Measurements from ENCODE around the gene KDM4B. TPM values are rescaled to one million over a fixed set of nuclear protein-coding genes. Genes with fewer than 3 reads are reported as not detected.

The KDM4B gene
- total RNA-seq, 4 donors from 2014 or later, result 26.0 to 51.2 (median 34.2) TPM

- Histone ChIP-seq H3K36me3 (peaks cover 6 to 17% (median 8%) of the 10 kb centered on the region in 4 donors), H3K4me3 (no peak overlapping the region), H3K9me3 (peaks cover 0 to 7% (median 0%) of the 10 kb centered on the region in 4 donors), H3K27ac (replicated peaks in 1 of 4) (no peak overlapping the region), H3K27me3 (no peaks in the 10 kb centered on the region), H3K4me1 (peaks cover 14 to 36% (median 24%) of the 10 kb centered on the region in 4 donors)
- WGBS, result 80% methylated on average over 3 of the region's 26 CpGs
- DNase-seq (ENCODE audit: extremely low spot score), result no peak
- TF ChIP-seq POLR2A (IDR thresholded peaks at IDR 0.05; ENCODE audit: low read depth) (no peak), POLR2AphosphoS5 (IDR thresholded peaks at IDR 0.05) (no peak), CTCF (IDR thresholded peaks at IDR 0.05) (no peak), EP300 (IDR thresholded peaks at IDR 0.05) (no peak)
- intact Hi-C loops (cut with DNase I), result no loop called here
Measured at GRCh38 chr19:5011476-5012238, 42.7 kb downstream of the KDM4B start.

GRCh38 chr19:5012688-5013457, 44.0 kb downstream of the KDM4B start:
- no peak overlapping the region for H3K4me3 ChIP-seq
- 86% methylated on average over 23 of the region's 25 CpGs for WGBS
- intact Hi-C loops (cut with DNase I), result no loop called here
- no peak for DNase-seq (ENCODE audit: extremely low spot score)
- H3K4me1 ChIP-seq, result peaks cover 14 to 36% (median 24%) of the 10 kb centered on the region in 4 donors
- H3K9me3 ChIP-seq, result peaks cover 0 to 3% (median 0%) of the 10 kb centered on the region in 4 donors
- no peak overlapping the region for H3K27ac ChIP-seq (replicated peaks in 1 of 4)
- TF ChIP-seq POLR2A (IDR thresholded peaks at IDR 0.05; ENCODE audit: low read depth) (no peak), POLR2AphosphoS5 (IDR thresholded peaks at IDR 0.05) (no peak), EP300 (IDR thresholded peaks at IDR 0.05) (no peak), CTCF (IDR thresholded peaks at IDR 0.05) (no peak)
- H3K27me3 ChIP-seq, result no peaks in the 10 kb centered on the region
- peaks cover 16 to 26% (median 18%) of the 10 kb centered on the region in 4 donors for H3K36me3 ChIP-seq

- Histone ChIP-seq H3K9me3 (no peaks in the 10 kb centered on the region), H3K4me1 (peaks cover 14 to 45% (median 26%) of the 10 kb centered on the region in 4 donors), H3K27ac (replicated peaks in 1 of 4) (no peak overlapping the region), H3K4me3 (no peak overlapping the region), H3K27me3 (no peaks in the 10 kb centered on the region), H3K36me3 (peaks cover 25 to 34% (median 27%) of the 10 kb centered on the region in 4 donors)
- no peak for DNase-seq (ENCODE audit: extremely low spot score)
- 91% methylated on average over 14 of the region's 14 CpGs for WGBS
- TF ChIP-seq POLR2AphosphoS5 (IDR thresholded peaks at IDR 0.05) (no peak), POLR2A (IDR thresholded peaks at IDR 0.05; ENCODE audit: low read depth) (no peak), CTCF (IDR thresholded peaks at IDR 0.05) (no peak), EP300 (IDR thresholded peaks at IDR 0.05) (no peak)
- intact Hi-C loops (cut with DNase I), result no loop called here
Measured at GRCh38 chr19:5013761-5014160, 44.8 kb downstream of the KDM4B start.

- Histone ChIP-seq H3K4me3 (no peak overlapping the region), H3K27ac (replicated peaks in 1 of 4) (no peak overlapping the region), H3K4me1 (peaks cover 14 to 46% (median 26%) of the 10 kb centered on the region in 4 donors), H3K36me3 (peaks cover 25 to 38% (median 29%) of the 10 kb centered on the region in 4 donors), H3K9me3 (no peaks in the 10 kb centered on the region), H3K27me3 (no peaks in the 10 kb centered on the region)
- intact Hi-C loops (cut with DNase I), result no loop called here
- WGBS, result 94% methylated on average over 13 of the region's 13 CpGs
- TF ChIP-seq POLR2A (IDR thresholded peaks at IDR 0.05; ENCODE audit: low read depth), result no peak
- no peak for TF ChIP-seq POLR2AphosphoS5 (IDR thresholded peaks at IDR 0.05)
- no peak for TF ChIP-seq CTCF (IDR thresholded peaks at IDR 0.05)
- no peak for TF ChIP-seq EP300 (IDR thresholded peaks at IDR 0.05)
- no peak for DNase-seq (ENCODE audit: extremely low spot score)
Measured at GRCh38 chr19:5014941-5015340, 46.0 kb downstream of the KDM4B start.

Data from esophagus muscularis mucosa (tissue), 4 donors.